NCI-H2081 (cell line): ENCODE measurements around the gene CCDC40.

Experiments used
- DNase-seq, 2 experiments: peaks; one replicate each; lab custom pipeline; 2025; lab: John Stamatoyannopoulos, UW

The CCDC40 gene

GRCh38 chr17:80018917-80019651, 17.4 kb upstream of the CCDC40 start:
- no peak for DNase-seq

- DNase-seq: no peak
These were observed 14.8 kb upstream of the CCDC40 start for GRCh38 chr17:80021600-80021999.

- DNase-seq: no peak
These were observed 12.8 kb upstream of the CCDC40 start for GRCh38 chr17:80023481-80024205.

DNA sequence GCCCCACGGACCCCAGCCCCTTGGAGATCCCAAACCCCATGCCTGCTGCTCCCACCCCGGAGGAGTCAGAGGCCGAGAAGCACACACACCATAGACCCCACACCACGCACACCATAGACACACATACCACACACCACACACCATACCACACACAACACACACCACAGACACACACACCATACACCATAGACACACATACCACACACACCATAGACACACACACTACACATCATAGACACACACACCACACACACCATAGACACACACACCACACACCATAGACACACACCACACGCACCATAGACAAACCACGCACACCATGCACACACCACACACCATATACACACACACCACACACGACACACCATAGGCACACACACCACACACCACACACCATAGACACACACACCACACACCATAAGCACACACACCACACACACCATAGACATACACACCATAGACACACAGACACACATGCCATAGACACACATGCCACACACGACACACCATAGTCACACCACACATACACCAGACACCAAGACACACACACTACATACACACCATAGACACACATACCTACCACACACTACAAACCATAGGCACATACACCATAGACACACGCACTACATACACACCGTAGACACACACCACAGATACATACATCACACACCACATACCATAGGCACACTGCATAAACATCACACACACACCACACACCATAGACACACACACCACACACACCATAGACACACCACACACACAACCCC, 12.1 kb upstream of the CCDC40 start:
- DNase-seq: no peak

GRCh38 chr17:80025140-80025539, 11.3 kb upstream of the CCDC40 start:
- DNase-seq: peak; percentile 84 to 91

DNA sequence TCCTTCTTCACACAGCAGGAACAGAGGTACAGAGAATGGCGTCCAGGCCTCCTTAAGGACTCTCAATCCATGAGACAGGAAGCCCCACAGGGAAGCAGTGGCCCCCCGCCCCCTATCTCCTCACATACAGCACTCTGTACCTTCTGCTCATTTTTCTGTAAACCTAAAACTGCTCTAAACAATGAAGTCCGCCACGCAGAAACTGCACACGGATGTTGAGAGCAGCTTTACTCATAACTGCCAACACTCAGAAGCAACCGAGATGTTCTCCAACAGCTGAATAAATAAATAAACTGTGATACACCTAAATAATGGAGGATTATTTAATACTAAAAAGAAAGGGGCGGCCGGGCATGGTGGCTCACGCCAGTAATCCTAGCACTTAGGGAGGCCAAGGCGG, 10.6 kb upstream of the CCDC40 start:
- peak; percentile 34 to 59 for DNase-seq

GRCh38 chr17:80026359-80027042, 9.9 kb upstream of the CCDC40 start:
- peak in 1 of 2 experiments; percentile 13 for DNase-seq

DNA sequence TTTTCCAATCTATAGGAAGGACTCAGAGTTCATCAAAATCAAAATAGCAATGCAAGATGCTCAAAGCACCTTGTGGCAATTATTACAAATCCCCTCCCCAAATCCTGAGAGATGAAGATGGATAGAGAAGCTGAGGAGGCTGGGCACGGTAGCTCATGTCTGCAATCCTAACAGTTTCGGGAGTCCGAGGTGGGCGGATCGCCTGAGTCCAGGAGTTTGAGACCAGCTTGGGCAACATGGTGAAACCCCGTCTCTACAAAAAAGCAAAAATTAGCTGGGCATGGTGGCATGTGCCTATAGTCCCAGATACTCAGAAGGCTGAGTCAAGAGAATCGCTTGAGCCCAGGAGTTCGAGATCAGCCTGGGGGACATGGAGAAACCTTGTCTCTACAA, 9.4 kb upstream of the CCDC40 start:
- DNase-seq: no peak

DNA sequence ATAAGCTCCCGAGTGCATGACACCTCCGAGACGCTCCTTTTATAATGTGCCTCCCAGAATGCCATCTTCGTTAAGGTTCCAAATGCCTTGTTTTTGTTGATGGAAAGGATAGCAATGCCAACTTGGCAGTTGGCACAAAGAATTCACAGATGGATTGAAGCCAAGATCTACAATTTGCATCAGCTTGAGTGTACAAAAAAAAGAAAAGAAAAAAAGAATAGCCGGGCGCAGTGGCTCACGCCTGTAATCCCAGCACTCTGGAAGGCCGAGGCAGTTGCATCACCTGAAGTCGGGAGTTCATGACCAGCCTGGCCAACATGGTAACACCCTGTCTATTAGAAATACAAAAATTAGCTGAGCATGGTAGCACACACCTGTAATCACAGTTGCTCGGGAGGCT, 8.4 kb upstream of the CCDC40 start:
- peak in 1 of 2 experiments; percentile 43 for DNase-seq

- DNase-seq: no peak
These were observed 7.0 kb upstream of the CCDC40 start for GRCh38 chr17:80029258-80029974.

GRCh38 chr17:80030730-80031410, 5.6 kb upstream of the CCDC40 start:
- peak; percentile 67 to 89 for DNase-seq

DNA sequence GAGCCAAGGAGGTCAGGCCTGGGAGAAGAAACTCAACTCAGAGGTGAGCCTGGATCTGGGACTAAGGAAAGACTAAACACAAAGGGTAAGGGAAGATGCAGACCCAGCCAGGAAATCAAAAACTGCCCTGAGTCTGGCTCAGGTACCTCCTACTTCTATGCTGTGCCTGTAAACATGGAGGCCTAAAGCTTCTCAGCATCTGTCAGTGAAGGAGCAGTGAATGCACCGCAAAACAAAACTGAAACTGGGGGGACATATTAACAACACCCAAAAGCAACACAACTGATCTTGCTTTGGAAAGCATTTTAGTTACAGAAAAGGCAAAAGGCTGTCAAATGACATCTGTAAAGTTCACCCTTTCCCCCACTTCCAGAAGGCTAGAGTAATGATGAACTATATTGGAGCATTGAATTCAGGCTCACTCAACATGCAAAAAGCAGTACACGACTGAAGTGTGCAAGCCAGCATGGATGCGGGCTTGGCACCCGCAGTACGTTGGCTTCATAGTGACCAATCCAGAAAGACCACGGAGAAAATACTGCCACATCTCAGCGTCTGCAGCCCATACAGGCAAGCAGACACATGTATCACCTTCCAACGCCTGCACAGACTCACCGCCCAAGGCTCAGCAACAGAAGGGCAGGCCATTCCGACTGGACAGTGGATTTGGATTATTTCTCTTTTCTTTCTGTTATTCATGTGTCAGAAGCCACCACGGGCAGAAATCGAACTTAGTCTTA, 4.6 kb upstream of the CCDC40 start:
- DNase-seq: no peak

- DNase-seq: no peak
These were observed 3.7 kb upstream of the CCDC40 start for GRCh38 chr17:80032614-80033171.

DNA sequence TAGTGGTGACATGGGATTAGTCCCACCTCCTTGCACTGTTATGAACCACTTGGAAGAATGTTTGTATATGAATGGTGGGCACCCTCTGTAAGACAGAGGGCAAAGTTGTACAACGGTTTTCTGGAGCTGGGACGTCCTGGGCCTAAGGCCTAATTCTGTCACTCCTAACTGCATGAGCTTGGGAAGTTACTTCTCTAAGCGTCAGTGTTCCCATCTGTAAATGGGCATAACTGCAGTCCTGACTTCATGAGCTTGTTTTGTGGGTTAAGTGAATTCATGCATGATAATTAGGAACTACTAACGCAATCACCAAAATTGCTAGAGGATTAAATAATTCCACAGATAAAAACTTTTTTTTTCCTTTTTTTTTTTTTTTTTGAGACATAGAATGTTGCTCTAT, 2.6 kb upstream of the CCDC40 start:
- no peak for DNase-seq

GRCh38 chr17:80034791-80035686, 1.4 kb upstream of the CCDC40 start:
- DNase-seq: peak; percentile 19 to 23

DNA sequence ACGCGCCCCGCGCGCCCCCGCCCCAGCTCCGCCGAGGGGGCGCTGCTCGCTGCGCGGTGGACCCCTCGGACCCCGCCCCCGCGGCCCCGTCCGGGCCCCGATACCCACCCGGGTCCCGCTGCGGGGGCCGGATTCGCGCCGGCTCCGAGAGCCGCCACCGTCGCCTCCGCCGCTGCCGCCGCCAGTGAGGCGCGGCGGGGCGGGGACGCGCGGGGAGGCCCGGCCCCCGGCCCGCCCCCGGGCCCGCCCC, 830 bp upstream of the CCDC40 start, which contains the start of gene TBC1D16:
TSS of gene TBC1D16 (minus strand) at position 186 of the 250 bp plus-strand sequence. CDS start 22,325 bp downstream, outside the sequence.
- DNase-seq: no peak

- DNase-seq: peak; percentile 67 to 73
These were observed 454 bp downstream of the CCDC40 start for GRCh38 chr17:80036715-80037477.

GRCh38 chr17:80043963-80044362, 7.5 kb downstream of the CCDC40 start:
- no peak for DNase-seq
